RKO (cell line): ENCODE measurements around the gene NSDHL.

Experiments
- DNase-seq: peaks from one replicate; pipeline ENCODE4 v3.0.0-alpha.2; 2016; ENCODE audit warnings: low spot score

NSDHL gene

GRCh38 chrX:152844256-152844655 is 13.4 kb downstream of the NSDHL start:
- no peak for DNase-seq

- DNase-seq = no peak
Measured at GRCh38 chrX:152845618-152846240, 14.9 kb downstream of the NSDHL start.

GRCh38 chrX:152847281-152847680 is 16.4 kb downstream of the NSDHL start:
- no peak for DNase-seq

GRCh38 chrX:152850465-152850864 is 19.6 kb downstream of the NSDHL start:
- no peak for DNase-seq

- DNase-seq = no peak
Measured at GRCh38 chrX:152853986-152854385, 23.1 kb downstream of the NSDHL start.

- DNase-seq = no peak
Measured at GRCh38 chrX:152861116-152861515, 30.3 kb downstream of the NSDHL start.

GRCh38 chrX:152861826-152862225 is 31.0 kb downstream of the NSDHL start:
- DNase-seq = no peak

GRCh38 chrX:152865232-152865920 is 34.5 kb downstream of the NSDHL start:
- DNase-seq = no peak

GRCh38 chrX:152866386-152866785 is 35.5 kb downstream of the NSDHL start:
- no peak for DNase-seq

- DNase-seq = no peak
Measured at GRCh38 chrX:152869972-152870371, 39.1 kb downstream of the NSDHL start.

- no peak for DNase-seq
Measured at GRCh38 chrX:152871260-152871659, 40.4 kb downstream of the NSDHL start.

GRCh38 chrX:152872522-152872921 is 41.7 kb downstream of the NSDHL start:
- DNase-seq = no peak

- no peak for DNase-seq
Measured at GRCh38 chrX:152873361-152873760, 42.5 kb downstream of the NSDHL start.

GRCh38 chrX:152876931-152877840 is 46.3 kb downstream of the NSDHL start:
- no peak for DNase-seq

- no peak for DNase-seq
Measured at GRCh38 chrX:152878976-152879755, 48.3 kb downstream of the NSDHL start.

- DNase-seq = no peak
Measured at GRCh38 chrX:152881289-152881688, 50.4 kb downstream of the NSDHL start.

GRCh38 chrX:152884171-152884570 is 53.3 kb downstream of the NSDHL start:
- no peak for DNase-seq

GRCh38 chrX:152886716-152887115 is 55.9 kb downstream of the NSDHL start:
- DNase-seq = no peak

GRCh38 chrX:152892499-152892898 is 61.6 kb downstream of the NSDHL start:
- no peak for DNase-seq

GRCh38 chrX:152892999-152893891 is 62.4 kb downstream of the NSDHL start:
- DNase-seq = no peak

- no peak for DNase-seq
Measured at GRCh38 chrX:152893980-152894610, 63.2 kb downstream of the NSDHL start.
